Gastroesophageal sphincter (tissue), 4 donors: Measurements from ENCODE around the gene GATA5. TPM values are rescaled to one million over a fixed set of nuclear protein-coding genes. Genes with fewer than 3 reads are reported as not detected.

ENCODE experiments used
- ATAC-seq: fragments of 150-250 bp; one replicate; pipeline ENCODE4 v1.9.1; 2016; ENCODE audit warnings: mild to moderate bottlenecking, moderate library complexity
- H3K27ac ChIP-seq, 4 donors: fragments of 200-600 bp; sonication (generic) in 3 of 4; 1 replicate in 3 of 4; 2 replicates in 1 of 4; pipeline ENCODE4 v1.5.1; 2016 to 2019
- H3K27me3 ChIP-seq: fragments of 200-600 bp; sonication (generic); one replicate; pipeline ENCODE4 v1.5.1; 2019
- H3K36me3 ChIP-seq, 2 donors: fragments of 200-600 bp; sonication (generic); one replicate each; pipeline ENCODE4 v1.5.1; 2019; ENCODE audit warnings: control low read depth in 1 of 2
- H3K4me1 ChIP-seq, 3 donors: fragments of 200-600 bp; sonication (generic); 1 replicate in 2 of 3; 2 replicates in 1 of 3; pipeline ENCODE4 v1.5.1; 2016 to 2019; ENCODE audit warnings: control low read depth in 2 of 3
- H3K4me3 ChIP-seq, 2 donors: fragments of 200-600 bp; sonication (generic); one replicate each; pipeline ENCODE4 v1.5.1; 2019; ENCODE audit warnings: mild to moderate bottlenecking in 1 of 2, moderate library complexity in 1 of 2
- H3K9me3 ChIP-seq, 3 donors: fragments of 200-600 bp; sonication (generic); one replicate each; pipeline ENCODE4 v1.5.1; 2017 to 2019; ENCODE audit warnings: control low read depth in 2 of 3
- CTCF ChIP-seq, 4 experiments: fragments of 200-600 bp in 2 of 4; fragments of 450-650 bp in 2 of 4; sonication (generic) in 1 of 4; IDR thresholded peaks; one replicate each; pipeline ENCODE4 v1.5.1; 2017 to 2019; ENCODE audit warnings: antibody characterized with exemption in 4 of 4, mild to moderate bottlenecking in 2 of 4, moderate library complexity in 2 of 4
- EP300 ChIP-seq: sonication (generic); formaldehyde crosslinking; IDR thresholded peaks from one replicate; pipeline ENCODE4 v1.6.1; 2017; ENCODE audit warnings: antibody characterized with exemption, mild to moderate bottlenecking
- POLR2A ChIP-seq, 2 donors: fragments of 450-650 bp; IDR thresholded peaks; one replicate each; pipeline ENCODE4 v1.6.1; 2017; ENCODE audit warnings: antibody characterized with exemption in 2 of 2, mild to moderate bottlenecking in 2 of 2, moderate library complexity in 1 of 2
- POLR2AphosphoS5 ChIP-seq: sonication (generic); formaldehyde crosslinking; IDR thresholded peaks from one replicate; pipeline ENCODE4 v1.6.1; 2017; ENCODE audit warnings: antibody characterized with exemption
- WGBS, 2 donors: methylation state at CpG; one replicate each; pipeline ENCODE4 v1.1.5; 2018; ENCODE audit warnings: low coverage in 1 of 2; 5-methylcytosine and 5-hydroxymethylcytosine counted together
- total RNA-seq, 4 donors: library from RNA; depleted of rRNA; stranded (reverse); fragments of >200 nt; gene quantifications; one replicate each; pipeline ENCODE4 v1.1.0, GENCODE V29; 2016

The GATA5 gene
- total RNA-seq, 4 donors from 2014 or later, result 0.31 to 2.2 (median 1.1) TPM

DNA sequence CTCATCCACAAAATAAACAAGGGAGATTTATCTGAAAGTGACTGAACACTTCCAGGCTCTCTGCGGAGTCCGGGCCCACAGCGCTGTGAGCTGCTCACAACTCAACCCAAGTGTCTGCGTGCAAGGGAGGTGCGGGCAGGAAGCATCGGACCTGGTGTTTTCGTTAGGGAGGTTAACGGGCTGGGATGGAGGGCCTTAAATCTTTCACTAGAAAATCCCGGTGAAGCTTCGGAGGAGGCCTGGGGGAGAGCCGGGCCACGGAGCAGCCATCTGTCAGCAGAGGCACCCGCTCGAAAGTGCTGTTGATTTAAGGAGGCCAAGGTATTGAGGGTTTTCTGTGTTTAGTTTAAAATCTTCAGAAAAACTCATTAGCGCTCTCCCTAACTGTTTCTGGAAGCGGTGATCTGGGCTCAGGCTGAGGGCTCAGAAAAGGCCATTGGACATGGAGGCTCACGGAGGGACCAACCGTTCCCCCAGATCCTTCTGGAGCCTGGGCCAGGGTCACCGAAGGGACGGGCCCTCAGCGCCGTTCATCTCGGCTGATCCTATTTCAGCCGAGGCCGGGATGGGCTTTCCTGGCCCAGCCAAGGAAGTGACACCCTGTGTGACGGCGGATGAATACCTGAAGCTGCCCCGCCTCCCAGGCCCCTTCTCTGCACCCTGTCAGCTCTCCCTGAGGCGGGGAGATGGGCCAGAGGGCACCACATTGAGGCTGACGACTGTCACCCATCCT is 20.7 kb downstream of the GATA5 start:
- Histone ChIP-seq H3K27me3 (peaks cover 85% of the 10 kb centered on the region), H3K4me1 (no peaks in the 10 kb centered on the region), H3K9me3 (no peaks in the 10 kb centered on the region), H3K27ac (no peak overlapping the region), H3K36me3 (no peaks in the 10 kb centered on the region), H3K4me3 (no peak overlapping the region)
- no peak for ATAC-seq
- no peak for TF ChIP-seq POLR2AphosphoS5
- no peak for TF ChIP-seq EP300
- TF ChIP-seq CTCF (IDR thresholded peaks at IDR 0.05), result no peak
- no peak for TF ChIP-seq POLR2A (IDR thresholded peaks at IDR 0.05)
- WGBS, 2 donors, result 81 to 84% methylated on average over 5 to 8 of the region's 30 CpGs

- Histone ChIP-seq H3K4me3 (no peak overlapping the region), H3K4me1 (no peaks in the 10 kb centered on the region), H3K36me3 (no peaks in the 10 kb centered on the region), H3K9me3 (no peaks in the 10 kb centered on the region), H3K27ac (no peak overlapping the region), H3K27me3 (peaks cover 85% of the 10 kb centered on the region)
- ATAC-seq, result no peak
- TF ChIP-seq POLR2A (IDR thresholded peaks at IDR 0.05) (no peak), CTCF (IDR thresholded peaks at IDR 0.05) (no peak), POLR2AphosphoS5 (no peak), EP300 (no peak)
- WGBS, 2 donors, result 90% methylated on average over 5 of the region's 17 CpGs; no CpG with 5 or more reads in 1 of the 2 donors
Measured at GRCh38 chr20:62453186-62453808, 22.5 kb downstream of the GATA5 start.

GRCh38 chr20:62452475-62453095 is 23.2 kb downstream of the GATA5 start:
- no peak for TF ChIP-seq EP300
- TF ChIP-seq CTCF (IDR thresholded peaks at IDR 0.05), result no peak
- TF ChIP-seq POLR2A (IDR thresholded peaks at IDR 0.05), result no peak
- TF ChIP-seq POLR2AphosphoS5, result no peak
- H3K27me3 ChIP-seq, result peaks cover 85% of the 10 kb centered on the region
- ATAC-seq, result no peak

DNA sequence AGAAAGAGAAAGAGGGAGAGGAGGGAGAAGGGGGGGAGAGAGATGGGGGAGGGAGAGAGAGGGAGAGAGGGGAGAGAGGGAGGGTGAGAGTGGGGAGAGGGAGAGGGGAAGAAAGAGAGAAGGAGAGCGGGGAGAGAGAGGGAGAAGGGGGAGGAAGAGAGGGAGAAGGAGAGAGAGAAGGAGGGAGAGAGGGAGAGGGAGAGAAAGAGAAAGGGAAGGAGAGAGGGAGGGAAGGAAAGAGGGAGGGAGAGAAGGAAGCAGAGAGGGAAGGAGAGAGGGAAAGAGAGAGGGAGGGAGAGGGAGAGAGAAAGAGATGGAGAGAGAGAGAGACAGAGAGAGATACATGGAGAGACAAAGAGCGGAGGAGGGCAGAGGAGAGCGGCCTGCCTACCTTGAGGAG is 23.8 kb downstream of the GATA5 start:
- TF ChIP-seq CTCF (IDR thresholded peaks at IDR 0.05) (no peak), POLR2A (IDR thresholded peaks at IDR 0.05) (no peak)
- 83 to 100% methylated on average over 2 to 3 of the region's 3 CpGs for WGBS, 2 donors

More at GRCh38 chr20:62452475-62453095, 23.2 kb downstream of the GATA5 start:
- H3K4me1 ChIP-seq, result no peaks in the 10 kb centered on the region
- no peak overlapping the region for H3K27ac ChIP-seq
- H3K9me3 ChIP-seq, result no peaks in the 10 kb centered on the region
- H3K36me3 ChIP-seq, result no peaks in the 10 kb centered on the region
- 67 to 100% methylated on average over 1 of the region's 18 CpGs for WGBS, 2 donors
- H3K4me3 ChIP-seq, result no peak overlapping the region

More for the DNA sequence above, 23.8 kb downstream of the GATA5 start:
- no peak for ATAC-seq
- H3K4me1 ChIP-seq, result no peaks in the 10 kb centered on the region
- H3K36me3 ChIP-seq, result no peaks in the 10 kb centered on the region
- H3K27ac ChIP-seq, result no peak overlapping the region
- no peak overlapping the region for H3K4me3 ChIP-seq
- peaks cover 85% of the 10 kb centered on the region for H3K27me3 ChIP-seq
- H3K9me3 ChIP-seq, result no peaks in the 10 kb centered on the region
